IMR-90 (cell line): ENCODE data around the gene LTN1. TPM values are rescaled to one million over a fixed set of nuclear protein-coding genes. Genes with fewer than 3 reads are reported as not detected.

ENCODE experiments used
- ATAC-seq: fragments of 200-7000 bp; cut with Tn5 transposase; 2 replicates; pipeline ENCODE4 v1.9.1; 2020; ENCODE audit warnings: low read depth, mild to moderate bottlenecking, moderate library complexity
- BruUV-seq: library from RNA; stranded (reverse); fragments of 400-500 nt; replicated peaks from 2 replicates; lab custom pipeline; 2021; lab: Mats Ljungman, UMichigan
- CTCF ChIA-PET: fragments of 300-600 bp; formaldehyde crosslinking; extraction: SDS; loops from one replicate; lab custom pipeline; 2021; ENCODE audit warnings: antibody characterized with exemption; lab: Yijun Ruan, JAX
- POLR2A ChIA-PET: fragments of 300-600 bp; sonication (Branson Sonifier 250); formaldehyde crosslinking; loops from one replicate; lab custom pipeline; 2022; ENCODE audit warnings: antibody characterized with exemption; ENCODE audit not compliant: unreplicated experiment; lab: Charles Lee
- DNase-seq: peaks from one replicate; pipeline ENCODE4 v3.0.0; 2013
- H2AFZ ChIP-seq: replicated peaks from 2 replicates; pipeline ENCODE3; 2013; ENCODE audit warnings: low read length, mild to moderate bottlenecking; ENCODE audit not compliant: poor library complexity
- H2AK5ac ChIP-seq: 2 replicates; pipeline ENCODE4 v1.6.1; 2013; ENCODE audit warnings: low read depth, low read length, inconsistent platforms
- H2AK9ac ChIP-seq: replicated peaks from 2 replicates; pipeline ENCODE3; 2013; ENCODE audit warnings: mild to moderate bottlenecking, low read depth, low read length, moderate library complexity; ENCODE audit not compliant: poor library complexity
- H2BK120ac ChIP-seq: 2 replicates; pipeline ENCODE4 v1.6.1; 2013; ENCODE audit warnings: low read depth, low read length, inconsistent platforms
- H2BK15ac ChIP-seq: 3 replicates; pipeline ENCODE4 v1.6.1; 2013; ENCODE audit warnings: low read depth, low read length, inconsistent platforms
- H2BK20ac ChIP-seq: 2 replicates; pipeline ENCODE4 v1.6.1; 2013; ENCODE audit warnings: low read depth, mild to moderate bottlenecking, inconsistent platforms, low read length, moderate library complexity
- H2BK5ac ChIP-seq: 2 replicates; pipeline ENCODE4 v1.6.1; 2013; ENCODE audit warnings: mild to moderate bottlenecking, low read depth, low read length, inconsistent platforms; ENCODE audit not compliant: poor library complexity, severe bottlenecking
- H3K14ac ChIP-seq: replicated peaks from 2 replicates; pipeline ENCODE4 v1.6.1; 2013; ENCODE audit warnings: low read depth, low read length, inconsistent platforms
- H3K18ac ChIP-seq: 2 replicates; pipeline ENCODE4 v1.6.1; 2013; ENCODE audit warnings: low read depth, low read length, control low read depth
- H3K23ac ChIP-seq: 2 replicates; pipeline ENCODE4 v1.6.1; 2013; ENCODE audit warnings: low read depth, low read length, inconsistent platforms
- H3K27ac ChIP-seq: 2 replicates; pipeline ENCODE4 v1.5.1; 2013; ENCODE audit warnings: mild to moderate bottlenecking, control low read depth, low read length; ENCODE audit not compliant: insufficient read depth
- H3K27me3 ChIP-seq: 2 replicates; pipeline ENCODE4 v1.6.1; 2013; ENCODE audit warnings: low read length; ENCODE audit not compliant: control insufficient read depth, insufficient read depth
- H3K36me3 ChIP-seq: 2 replicates; pipeline ENCODE4 v1.6.1; 2013; ENCODE audit warnings: low read length, mixed read lengths; ENCODE audit not compliant: control insufficient read depth, insufficient read depth
- H3K4ac ChIP-seq: 2 replicates; pipeline ENCODE4 v1.6.1; 2013; ENCODE audit warnings: low read depth, low read length, inconsistent platforms
- H3K4me1 ChIP-seq: 2 replicates; pipeline ENCODE4 v1.6.1; 2013; ENCODE audit warnings: low read length, mixed read lengths; ENCODE audit not compliant: control insufficient read depth, insufficient read depth
- H3K4me2 ChIP-seq: 2 replicates; pipeline ENCODE4 v1.6.1; 2013; ENCODE audit warnings: low read depth, mild to moderate bottlenecking, control low read depth, low read length, moderate library complexity
- H3K4me3 ChIP-seq: 2 replicates; pipeline ENCODE4 v1.5.1; 2013; ENCODE audit warnings: low read depth, mild to moderate bottlenecking, control low read depth, low read length, moderate library complexity; ENCODE audit not compliant: insufficient read depth
- H3K56ac ChIP-seq: 2 replicates; pipeline ENCODE4 v1.6.1; 2013; ENCODE audit warnings: low read length, inconsistent platforms; ENCODE audit not compliant: insufficient read depth; ENCODE audit errors: extremely low read depth
- H3K79me1 ChIP-seq, 2 experiments: 2 replicates each; pipeline ENCODE4 v1.6.1; 2013; ENCODE audit warnings: low read length in 2 of 2, inconsistent platforms in 1 of 2, low read depth in 1 of 2
- H3K9ac ChIP-seq: 2 replicates; pipeline ENCODE4 v1.6.1; 2013; ENCODE audit warnings: low read depth, low read length, control low read depth
- H3K9me1 ChIP-seq: 2 replicates; pipeline ENCODE4 v1.6.1; 2013; ENCODE audit warnings: low read length, inconsistent platforms; ENCODE audit not compliant: insufficient read depth
- H3K9me3 ChIP-seq: 2 replicates; pipeline ENCODE4 v1.6.1; 2013; ENCODE audit warnings: low read length; ENCODE audit not compliant: control insufficient read depth, insufficient read depth
- H4K20me1 ChIP-seq: 2 replicates; pipeline ENCODE4 v1.6.1; 2013; ENCODE audit warnings: low read length, inconsistent platforms; ENCODE audit not compliant: insufficient read depth
- H4K5ac ChIP-seq: 2 replicates; pipeline ENCODE4 v1.6.1; 2013; ENCODE audit warnings: mild to moderate bottlenecking, low read depth, low read length, control low read depth
- H4K8ac ChIP-seq, 2 experiments: 2 replicates each; pipeline ENCODE4 v1.6.1; 2013; ENCODE audit warnings: low read depth in 2 of 2, low read length in 2 of 2, control low read depth in 1 of 2, inconsistent platforms in 1 of 2
- H4K91ac ChIP-seq: 2 replicates; pipeline ENCODE4 v1.6.1; 2013; ENCODE audit warnings: low read depth, low read length, inconsistent platforms; ENCODE audit not compliant: insufficient read depth
- BHLHE40 ChIP-seq: fragments of 150-350 bp; IDR thresholded peaks from 2 replicates; pipeline ENCODE4 v1.6.1; 2016; ENCODE audit warnings: mild to moderate bottlenecking, low read depth, low read length
- CEBPB ChIP-seq: IDR thresholded peaks from 2 replicates; pipeline ENCODE4 v1.6.1; 2012; ENCODE audit warnings: low read depth, low read length, improper control_type of control experiment
- CHD1 ChIP-seq: IDR thresholded peaks from 2 replicates; pipeline ENCODE4 v1.6.1; 2012; ENCODE audit warnings: low read depth, low read length, improper control_type of control experiment
- CTCF ChIP-seq: conservative IDR thresholded peaks from 2 replicates; pipeline ENCODE4 v1.5.1; 2012; ENCODE audit warnings: mild to moderate bottlenecking, low read depth, low read length, improper control_type of control experiment
- ELK1 ChIP-seq: fragments of 150-350 bp; IDR thresholded peaks from 2 replicates; pipeline ENCODE4 v1.6.1; 2016; ENCODE audit warnings: low read depth, mild to moderate bottlenecking, low read length, moderate library complexity, borderline replicate concordance
- FOS ChIP-seq: fragments of 150-350 bp; IDR thresholded peaks from 2 replicates; pipeline ENCODE4 v1.6.1; 2016; ENCODE audit warnings: low read depth, low read length
- MAFK ChIP-seq: IDR thresholded peaks from 2 replicates; pipeline ENCODE4 v1.6.1; 2012; ENCODE audit warnings: low read depth, low read length, improper control_type of control experiment
- MAZ ChIP-seq: IDR thresholded peaks from 2 replicates; pipeline ENCODE4 v1.6.1; 2012; ENCODE audit warnings: low read depth, mild to moderate bottlenecking, low read length, improper control_type of control experiment, moderate library complexity, borderline replicate concordance
- MXI1 ChIP-seq: IDR thresholded peaks from 2 replicates; pipeline ENCODE4 v1.6.1; 2012; ENCODE audit warnings: low read depth, mild to moderate bottlenecking, low read length, moderate library complexity, borderline replicate concordance
- NFE2L2 ChIP-seq: fragments of 150-350 bp; IDR thresholded peaks from 2 replicates; pipeline ENCODE4 v1.6.1; 2016; ENCODE audit warnings: low read depth, mild to moderate bottlenecking, low read length
- POLR2A ChIP-seq: IDR thresholded peaks from 2 replicates; pipeline ENCODE4 v1.6.1; 2012; ENCODE audit warnings: mild to moderate bottlenecking, low read depth, low read length
- RAD21 ChIP-seq: IDR thresholded peaks from 2 replicates; pipeline ENCODE4 v1.6.1; 2012; ENCODE audit warnings: low read length, improper control_type of control experiment
- RCOR1 ChIP-seq: IDR thresholded peaks from 2 replicates; pipeline ENCODE4 v1.6.1; 2012; ENCODE audit warnings: mild to moderate bottlenecking, low read length, improper control_type of control experiment; ENCODE audit not compliant: insufficient replicate concordance
- RFX5 ChIP-seq: IDR thresholded peaks from 2 replicates; pipeline ENCODE4 v1.8.0; 2012; ENCODE audit warnings: low read depth, mild to moderate bottlenecking, low read length, moderate library complexity
- SMC3 ChIP-seq: fragments of 150-350 bp; IDR thresholded peaks from 2 replicates; pipeline ENCODE4 v1.6.1; 2016; ENCODE audit warnings: low read depth, mild to moderate bottlenecking, antibody characterized with exemption, low read length, moderate library complexity
- WGBS, 2 experiments: methylation state at CpG; one replicate each; pipeline versions ENCODE4 v1.1.5 to v1.1.7; 2013; ENCODE audit warnings: missing lambda C conversion rate in 2 of 2; ENCODE audit not compliant: insufficient read length in 1 of 2; ENCODE audit errors: extremely low coverage in 2 of 2; 5-methylcytosine and 5-hydroxymethylcytosine counted together
- dilution Hi-C: fragments of 300-500 bp; cut with HindIII; formaldehyde crosslinking; loops from one replicate; pipeline ENCODE4 v1.14.3; 2018; ENCODE audit warnings: low sequenced_read_pairs; ENCODE audit not compliant: unreplicated experiment
- in situ Hi-C: fragments of 300-500 bp; cut with MboI; formaldehyde crosslinking; loops from 3 replicates; pipeline ENCODE4 v1.14.3; 2019; ENCODE audit warnings: low sequenced_read_pairs, inconsistent platforms, mixed read lengths
- intact Hi-C: fragments of 100-400 bp; cut with micrococcal nuclease; formaldehyde crosslinking; loops from 2 replicates; pipeline ENCODE4 v1.10.0; 2022
- polyA plus RNA-seq, 3 experiments: library from polyadenylated mRNA; depleted of rRNA; stranded (reverse); fragments of >200 nt; gene quantifications; 2 replicates each; pipeline ENCODE4 v1.2.3, GENCODE V29; 2012; ENCODE audit warnings: low replicate concordance in 1 of 3
- total RNA-seq: library from RNA; depleted of rRNA; stranded (reverse); fragments of >200 nt; gene quantifications from 2 replicates; pipeline ENCODE4 v1.2.3, GENCODE V29; 2012

The LTN1 gene
- total and polyA plus RNA-seq, 2 of the 4 experiments (the other 2 are of a cell fraction), result 6.7 to 35.5 TPM

- Histone ChIP-seq H2AK5ac (no peak overlapping the region), H2BK120ac (no peak overlapping the region), H3K4me1 (peaks cover 2% of the 10 kb centered on the region; the same call in 1 of the 2 replicates), H3K27me3 (no peaks in the 10 kb centered on the region), H3K14ac (no peak overlapping the region), H4K91ac (no peak overlapping the region), H2AK9ac (no peak overlapping the region), H3K4me2 (no peak overlapping the region), H3K18ac (no peak overlapping the region), H2BK5ac (no peak overlapping the region), H4K5ac (no peak overlapping the region), H3K4me3 (no peak overlapping the region), H3K4ac (no peak overlapping the region), H3K9me1 (no peaks in the 10 kb centered on the region; the same call in 1 of the 2 replicates), H3K23ac (no peak overlapping the region), H3K9me3 (peaks cover 4% of the 10 kb centered on the region), H3K56ac (no peak overlapping the region), H3K36me3 (no peaks in the 10 kb centered on the region), H2BK20ac (no peak overlapping the region), H3K27ac (no peak overlapping the region), H4K8ac (no peak overlapping the region), H2BK15ac (no peak overlapping the region), H3K79me1 (no peaks in the 10 kb centered on the region), H2AFZ (no peak overlapping the region), H4K20me1 (no peaks in the 10 kb centered on the region), H3K9ac (no peak overlapping the region)
- ChIA-PET POLR2A (no interaction called here), CTCF (interaction anchor here (0.9 kb wide), 1 partner anchor 8 kb away, joined by 3 read pairs; a partner anchor contains a TSS)
- no TSS peak for BruUV-seq
- intact Hi-C loops, result no loop called here
- ATAC-seq, result no peak
- no CpG with 5 or more reads among the region's 6 CpGs for WGBS, 2 experiments
- in situ Hi-C loops, result no loop called here
- no peak for DNase-seq
- dilution Hi-C loops, result no loop called here
- no peak for TF ChIP-seq MXI1
- TF ChIP-seq POLR2A, result no peak
- TF ChIP-seq FOS, result no peak
- no peak for TF ChIP-seq MAFK
- TF ChIP-seq MAZ, result no peak
- TF ChIP-seq CHD1, result no peak
- TF ChIP-seq RCOR1, result no peak
- TF ChIP-seq BHLHE40, result no peak
- TF ChIP-seq CEBPB, result no peak
- no peak for TF ChIP-seq RAD21
- TF ChIP-seq SMC3, result no peak
- no peak for TF ChIP-seq CTCF
- TF ChIP-seq NFE2L2, result no peak
- no peak for TF ChIP-seq RFX5
- TF ChIP-seq ELK1, result no peak
Observed at GRCh38 chr21:28892199-28893111, 100.2 kb downstream of the LTN1 start.
